ENCODE results near the gene COL16A1. TPM values are rescaled to one million over a fixed set of nuclear protein-coding genes. Genes with fewer than 3 reads are reported as not detected.

The COL16A1 gene
- total and polyA plus RNA-seq, 2 of the 4 experiments (the other 2 are of a cell fraction) = 34.2 to 62.8 TPM

DNA sequence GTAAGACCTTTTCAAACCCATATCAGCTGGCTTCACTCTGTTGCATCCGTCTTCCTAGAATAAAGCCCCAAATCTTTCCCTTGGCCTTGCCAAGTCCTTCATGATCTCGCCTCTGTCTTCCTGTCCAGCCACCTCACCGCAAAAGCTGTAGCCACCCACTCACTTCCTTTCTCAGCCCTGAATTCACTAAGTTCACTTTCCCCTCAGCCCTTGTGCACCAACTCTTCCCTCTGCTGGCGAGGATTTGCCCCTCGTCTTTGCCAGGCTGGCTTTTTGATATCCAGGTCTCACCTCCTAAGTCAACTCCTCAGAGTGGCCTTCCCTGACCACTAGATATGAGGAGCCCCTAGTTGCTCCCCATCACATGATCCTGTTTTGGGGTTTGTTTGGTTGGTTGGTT is 3.9 kb upstream of the COL16A1 start:
- no TSS peak for BruUV-seq (replicated peaks)
- H2BK15ac ChIP-seq (ENCODE audit: low read depth, low read length) = peak overlapping the region; percentile 5; the same call in 1 of the 3 replicates
- in situ Hi-C loops (cut with MboI; ENCODE audit: low sequenced_read_pairs) = no loop called here
- H3K56ac ChIP-seq (ENCODE audit: extremely low read depth, insufficient read depth, low read length) = no peak overlapping the region
- no peak overlapping the region for H3K4me3 ChIP-seq (ENCODE audit: insufficient read depth, low read depth, low read length)
- CTCF ChIA-PET = interaction anchor here (0.9 kb wide), 1 partner anchor 82 kb away, joined by 3 read pairs; no protein-coding TSS in a partner anchor
- peak overlapping the region; percentile 46 for H2AFZ ChIP-seq (replicated peaks; ENCODE audit: low read length, poor library complexity)
- peak overlapping the region in 1 of 2 experiments; percentile 69; a peak in 1 of 4 replicates for H4K8ac ChIP-seq (ENCODE audit: low read depth in 2 of 2, low read length in 2 of 2)
- peak overlapping the region; percentile 9; the same call in 1 of the 2 replicates for H4K5ac ChIP-seq (ENCODE audit: low read depth, low read length)
- peak overlapping the region; percentile 81 for H2BK20ac ChIP-seq (ENCODE audit: low read depth, low read length)
- dilution Hi-C loops (cut with HindIII; ENCODE audit: low sequenced_read_pairs, unreplicated experiment) = no loop called here
- peaks cover 31% of the 10 kb centered on the region for H3K4me1 ChIP-seq (ENCODE audit: control insufficient read depth, insufficient read depth, low read length)
- H2BK120ac ChIP-seq (ENCODE audit: low read depth, low read length) = peak overlapping the region; percentile 84
- H3K9me3 ChIP-seq (ENCODE audit: control insufficient read depth, insufficient read depth, low read length) = no peaks in the 10 kb centered on the region
- peak overlapping the region; percentile 6; the same call in 1 of the 2 replicates for H2AK5ac ChIP-seq (ENCODE audit: low read depth, low read length)
- no peak overlapping the region for H2BK5ac ChIP-seq (ENCODE audit: low read depth, low read length, poor library complexity, severe bottlenecking)
- intact Hi-C loops (cut with micrococcal nuclease) = no loop called here
- H3K23ac ChIP-seq (ENCODE audit: low read depth, low read length) = no peak overlapping the region
- no peak overlapping the region for H3K18ac ChIP-seq (ENCODE audit: low read depth, low read length)
- H3K14ac ChIP-seq (replicated peaks; ENCODE audit: low read depth, low read length) = peak overlapping the region; percentile 55; the same call in 1 of the 2 replicates
- WGBS, 2 experiments (ENCODE audit: extremely low coverage in 2 of 2, insufficient read length in 1 of 2) = 0% methylated on average over 3 of the region's 5 CpGs; no CpG with 5 or more reads in 1 of the 2 experiments
- POLR2A ChIA-PET (ENCODE audit: unreplicated experiment) = no interaction called here
- no peaks in the 10 kb centered on the region for H3K27me3 ChIP-seq (ENCODE audit: control insufficient read depth, insufficient read depth, low read length)
- ATAC-seq (ENCODE audit: low read depth) = no peak
- H3K27ac ChIP-seq (ENCODE audit: insufficient read depth, low read length) = no peak overlapping the region
- peak overlapping the region; percentile 57 for H3K4ac ChIP-seq (ENCODE audit: low read depth, low read length)
- peak overlapping the region; percentile 74 for H2AK9ac ChIP-seq (replicated peaks; ENCODE audit: low read depth, low read length, poor library complexity)
- peaks cover 15% of the 10 kb centered on the region for H3K9me1 ChIP-seq (ENCODE audit: insufficient read depth, low read length)
- H4K20me1 ChIP-seq (ENCODE audit: insufficient read depth, low read length) = no peaks in the 10 kb centered on the region
- TF ChIP-seq SMC3 (IDR thresholded peaks at IDR 0.05; ENCODE audit: low read depth, low read length) (peak; percentile 59), RAD21 (IDR thresholded peaks at IDR 0.05; ENCODE audit: low read length) (peak; percentile 62), RCOR1 (IDR thresholded peaks at IDR 0.05; ENCODE audit: insufficient replicate concordance, low read length) (no peak)
- TF ChIP-seq, protein P1, sequence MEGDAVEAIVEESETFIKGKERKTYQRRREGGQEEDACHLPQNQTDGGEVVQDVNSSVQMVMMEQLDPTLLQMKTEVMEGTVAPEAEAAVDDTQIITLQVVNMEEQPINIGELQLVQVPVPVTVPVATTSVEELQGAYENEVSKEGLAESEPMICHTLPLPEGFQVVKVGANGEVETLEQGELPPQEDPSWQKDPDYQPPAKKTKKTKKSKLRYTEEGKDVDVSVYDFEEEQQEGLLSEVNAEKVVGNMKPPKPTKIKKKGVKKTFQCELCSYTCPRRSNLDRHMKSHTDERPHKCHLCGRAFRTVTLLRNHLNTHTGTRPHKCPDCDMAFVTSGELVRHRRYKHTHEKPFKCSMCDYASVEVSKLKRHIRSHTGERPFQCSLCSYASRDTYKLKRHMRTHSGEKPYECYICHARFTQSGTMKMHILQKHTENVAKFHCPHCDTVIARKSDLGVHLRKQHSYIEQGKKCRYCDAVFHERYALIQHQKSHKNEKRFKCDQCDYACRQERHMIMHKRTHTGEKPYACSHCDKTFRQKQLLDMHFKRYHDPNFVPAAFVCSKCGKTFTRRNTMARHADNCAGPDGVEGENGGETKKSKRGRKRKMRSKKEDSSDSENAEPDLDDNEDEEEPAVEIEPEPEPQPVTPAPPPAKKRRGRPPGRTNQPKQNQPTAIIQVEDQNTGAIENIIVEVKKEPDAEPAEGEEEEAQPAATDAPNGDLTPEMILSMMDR (conservative IDR thresholded peaks at IDR 0.05; ENCODE audit: low read depth, low read length) = peak; percentile 42
- peak; percentile 80 for DNase-seq
- peak overlapping the region; percentile 63; the same call in 1 of the 2 replicates for H4K91ac ChIP-seq (ENCODE audit: insufficient read depth, low read depth, low read length)
- no peak overlapping the region for H3K9ac ChIP-seq (ENCODE audit: low read depth, low read length)
- H3K4me2 ChIP-seq (ENCODE audit: low read depth, low read length) = no peak overlapping the region
- peaks cover 7 to 22% of the 10 kb centered on the region in 2 experiments; a peak in 2 of 4 replicates for H3K79me1 ChIP-seq (ENCODE audit: low read depth in 1 of 2, low read length in 2 of 2)
- no peaks in the 10 kb centered on the region for H3K36me3 ChIP-seq (ENCODE audit: control insufficient read depth, insufficient read depth, low read length)

Data from IMR-90 (cell line).